Activated B cell treated with CpG ODN at 0.5 μM for 24 hours (primary cell): ENCODE results near the gene LRBA. TPM values are rescaled to one million over a fixed set of nuclear protein-coding genes. Genes with fewer than 3 reads are reported as not detected.
A peak's percentile ranks its signal among the peaks of the same experiment; 100 is the strongest.

Source experiments
- ATAC-seq: fragments of 200-7000 bp; cut with Tn5 transposase; one replicate; pipeline ENCODE4 v1.10.0; 2021; ENCODE audit warnings: low read depth, mild to moderate bottlenecking, moderate library complexity
- CTCF ChIA-PET: fragments of 350-600 bp; sonication (Branson Sonifier 250); formaldehyde crosslinking; loops from one replicate; lab custom pipeline; 2021; ENCODE audit warnings: antibody characterized with exemption; lab: Charles Lee
- POLR2A ChIA-PET: fragments of 350-600 bp; sonication (Branson Sonifier 250); formaldehyde crosslinking; loops from one replicate; lab custom pipeline; 2021; ENCODE audit warnings: antibody characterized with exemption; lab: Charles Lee
- DNase-seq: peaks from one replicate; pipeline ENCODE4 v3.0.0; 2022
- H3K27ac Mint-ChIP-seq: one replicate; pipeline ENCODE4 v1.8.0; 2020; ENCODE audit warnings: mixed read lengths
- H3K27me3 Mint-ChIP-seq: one replicate; pipeline ENCODE4 v1.8.0; 2021; ENCODE audit warnings: mixed read lengths
- H3K36me3 Mint-ChIP-seq: one replicate; pipeline ENCODE4 v1.8.0; 2021; ENCODE audit warnings: low read depth, mixed read lengths
- H3K4me1 Mint-ChIP-seq: one replicate; pipeline ENCODE4 v1.8.0; 2021; ENCODE audit warnings: mixed read lengths
- H3K4me3 Mint-ChIP-seq: one replicate; pipeline ENCODE4 v1.8.0; 2020; ENCODE audit warnings: mild to moderate bottlenecking, mixed read lengths
- H3K9me3 Mint-ChIP-seq: one replicate; pipeline ENCODE4 v1.8.0; 2020; ENCODE audit warnings: mixed read lengths
- intact Hi-C: fragments of 100-400 bp; cut with micrococcal nuclease; formaldehyde crosslinking; loops from one replicate; pipeline ENCODE4 v1.15.1; 2024
- total RNA-seq: library from RNA; stranded (reverse); gene quantifications from 2 replicates; pipeline ENCODE4 v1.2.3, GENCODE V29; 2022
- TF ChIP-seq, protein P1 (sequence below): fragments of 200-600 bp; IDR thresholded peaks from one replicate; pipeline ENCODE4 v1.8.0; 2022; ENCODE audit warnings: antibody characterized with exemption, mild to moderate bottlenecking

Gene LRBA
- total RNA-seq, 1 donor from 2014 or later: 66.5 TPM

DNA sequence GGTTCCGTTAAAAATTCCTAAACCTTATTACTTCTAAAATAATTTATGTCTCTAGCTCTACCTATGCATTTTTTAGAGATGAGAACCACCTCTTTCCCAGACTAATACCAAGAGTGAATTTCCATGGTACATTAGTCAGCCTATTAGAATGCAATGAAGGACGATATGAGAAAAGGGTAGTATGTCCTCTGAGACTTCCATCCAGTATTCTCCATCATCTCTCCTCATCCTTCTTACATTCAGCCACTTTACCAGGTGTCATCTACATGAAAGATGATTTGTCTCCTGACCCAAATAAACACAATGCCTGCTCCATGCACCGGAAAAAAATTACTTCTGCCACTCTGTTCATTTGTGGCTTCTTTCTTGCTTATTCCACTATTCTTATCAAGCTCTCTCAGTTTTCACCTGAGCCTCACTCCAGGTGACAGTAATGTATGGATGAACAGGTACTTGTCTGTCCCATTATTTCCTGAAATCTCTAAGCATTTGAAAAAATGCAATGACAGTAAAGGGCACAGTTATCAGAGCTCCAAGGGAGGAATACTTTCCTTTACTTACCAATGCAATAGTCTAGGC, 335.2 kb downstream of the LRBA start:
- H3K4me1 Mint-ChIP-seq: peaks cover 1% of the 10 kb centered on the region
- no peaks in the 10 kb centered on the region for H3K9me3 Mint-ChIP-seq
- H3K4me3 Mint-ChIP-seq: no peak overlapping the region
- H3K27me3 Mint-ChIP-seq: no peaks in the 10 kb centered on the region
- ATAC-seq (no peak), DNase-seq (no peak)
- no peak overlapping the region for H3K27ac Mint-ChIP-seq
- TF ChIP-seq, protein P1, sequence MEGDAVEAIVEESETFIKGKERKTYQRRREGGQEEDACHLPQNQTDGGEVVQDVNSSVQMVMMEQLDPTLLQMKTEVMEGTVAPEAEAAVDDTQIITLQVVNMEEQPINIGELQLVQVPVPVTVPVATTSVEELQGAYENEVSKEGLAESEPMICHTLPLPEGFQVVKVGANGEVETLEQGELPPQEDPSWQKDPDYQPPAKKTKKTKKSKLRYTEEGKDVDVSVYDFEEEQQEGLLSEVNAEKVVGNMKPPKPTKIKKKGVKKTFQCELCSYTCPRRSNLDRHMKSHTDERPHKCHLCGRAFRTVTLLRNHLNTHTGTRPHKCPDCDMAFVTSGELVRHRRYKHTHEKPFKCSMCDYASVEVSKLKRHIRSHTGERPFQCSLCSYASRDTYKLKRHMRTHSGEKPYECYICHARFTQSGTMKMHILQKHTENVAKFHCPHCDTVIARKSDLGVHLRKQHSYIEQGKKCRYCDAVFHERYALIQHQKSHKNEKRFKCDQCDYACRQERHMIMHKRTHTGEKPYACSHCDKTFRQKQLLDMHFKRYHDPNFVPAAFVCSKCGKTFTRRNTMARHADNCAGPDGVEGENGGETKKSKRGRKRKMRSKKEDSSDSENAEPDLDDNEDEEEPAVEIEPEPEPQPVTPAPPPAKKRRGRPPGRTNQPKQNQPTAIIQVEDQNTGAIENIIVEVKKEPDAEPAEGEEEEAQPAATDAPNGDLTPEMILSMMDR: no peak
- intact Hi-C loops: no loop called here
- peaks cover 38% of the 10 kb centered on the region for H3K36me3 Mint-ChIP-seq
- CTCF ChIA-PET: no interaction called here
- POLR2A ChIA-PET: no interaction called here

DNA sequence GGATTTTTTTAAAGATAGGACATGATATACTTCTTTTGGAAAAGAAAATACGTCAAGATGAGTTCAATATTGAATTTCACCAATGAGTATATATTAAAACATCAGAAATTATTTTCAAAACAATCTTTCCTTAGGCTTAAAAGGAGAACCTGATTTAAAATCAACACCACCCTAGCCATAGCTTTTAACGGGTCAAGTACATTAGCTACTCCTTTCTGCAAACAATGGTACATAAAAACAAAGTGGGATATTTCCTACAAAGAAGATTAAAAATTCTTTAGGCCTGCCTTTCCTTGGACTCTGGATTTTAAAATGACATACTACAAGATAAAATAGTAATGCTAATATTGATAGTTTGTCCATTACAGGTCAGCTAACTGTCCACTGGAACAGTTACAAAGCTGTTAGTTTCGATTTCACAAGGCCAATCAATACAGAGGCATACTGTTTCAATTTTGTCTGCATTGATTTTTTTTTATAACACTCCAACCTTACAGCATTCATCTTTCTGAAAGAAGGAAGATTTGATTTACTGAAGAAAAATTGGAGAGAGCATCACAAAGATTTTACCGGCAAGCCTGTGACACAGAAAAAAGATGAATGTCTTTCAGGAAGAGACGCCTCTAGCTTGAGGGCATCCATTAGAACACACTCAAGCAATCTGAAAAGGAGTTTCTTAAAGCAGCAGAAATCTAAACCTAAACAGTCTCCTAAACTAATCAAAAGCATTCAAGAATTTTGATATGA, 335.9 kb downstream of the LRBA start:
- intact Hi-C loops: no loop called here

DNA sequence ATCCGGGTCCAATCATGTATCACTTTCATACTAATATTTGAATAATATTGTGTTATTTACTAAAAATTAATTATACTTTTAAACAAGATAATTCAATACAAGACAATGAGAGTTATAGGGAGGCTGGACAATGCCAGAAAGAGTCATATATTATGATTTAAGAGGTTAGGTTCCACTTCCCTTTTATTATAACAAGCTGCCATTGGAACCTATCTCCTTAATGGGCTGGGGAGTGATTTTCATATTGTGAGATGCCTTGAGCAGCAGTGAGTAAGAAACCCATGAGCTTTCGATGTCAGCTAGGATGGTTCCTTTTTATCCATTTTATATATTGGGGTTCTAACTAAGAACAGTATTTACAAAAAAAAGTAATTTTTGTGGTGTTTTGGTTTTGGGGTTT, 341.3 kb downstream of the LRBA start:
- TF ChIP-seq, protein P1: no peak
- intact Hi-C loops: no loop called here
- CTCF ChIA-PET: no interaction called here
- Mint-ChIP-seq H3K27me3 (no peaks in the 10 kb centered on the region), H3K27ac (no peak overlapping the region), H3K4me1 (no peaks in the 10 kb centered on the region), H3K36me3 (peaks cover 27% of the 10 kb centered on the region), H3K4me3 (no peak overlapping the region), H3K9me3 (no peaks in the 10 kb centered on the region)
- POLR2A ChIA-PET: no interaction called here
- DNase-seq: no peak
- peak; percentile 28 for ATAC-seq

More for the DNA sequence above, 335.9 kb downstream of the LRBA start:
- CTCF ChIA-PET: no interaction called here
- Mint-ChIP-seq H3K4me3 (no peak overlapping the region), H3K27me3 (no peaks in the 10 kb centered on the region), H3K9me3 (no peaks in the 10 kb centered on the region), H3K27ac (no peak overlapping the region), H3K36me3 (peaks cover 38% of the 10 kb centered on the region), H3K4me1 (peaks cover 1% of the 10 kb centered on the region)
- no peak for ATAC-seq
- TF ChIP-seq, protein P1: no peak
- POLR2A ChIA-PET: no interaction called here
- DNase-seq: no peak

DNA sequence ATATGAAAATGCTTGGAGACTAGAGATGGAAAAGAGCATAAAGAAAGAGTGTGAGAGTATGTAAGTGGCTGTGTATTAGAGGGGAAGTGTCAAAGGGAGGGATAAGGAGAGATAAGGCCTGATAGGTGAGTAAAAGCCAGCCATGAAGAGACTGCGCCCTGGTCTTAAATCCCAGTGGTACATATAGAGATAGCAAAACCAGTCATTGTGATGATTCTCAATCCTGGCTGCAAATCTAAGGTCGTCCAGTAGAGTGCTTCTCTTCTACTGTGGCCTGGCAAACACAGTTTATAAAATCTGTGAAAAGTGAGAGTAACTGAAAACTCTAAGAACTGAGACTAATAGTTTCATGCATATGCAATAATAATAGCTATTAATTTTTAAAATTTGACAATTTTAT, 346.3 kb downstream of the LRBA start:
- no peak for ATAC-seq
- ChIA-PET POLR2A (no interaction called here), CTCF (no interaction called here)
- intact Hi-C loops: no loop called here
- no peaks in the 10 kb centered on the region for H3K27me3 Mint-ChIP-seq
- no peak overlapping the region for H3K4me3 Mint-ChIP-seq
- H3K4me1 Mint-ChIP-seq: no peaks in the 10 kb centered on the region
- TF ChIP-seq, protein P1: no peak
- no peaks in the 10 kb centered on the region for H3K9me3 Mint-ChIP-seq
- peaks cover 32% of the 10 kb centered on the region for H3K36me3 Mint-ChIP-seq
- no peak overlapping the region for H3K27ac Mint-ChIP-seq
- no peak for DNase-seq

DNA sequence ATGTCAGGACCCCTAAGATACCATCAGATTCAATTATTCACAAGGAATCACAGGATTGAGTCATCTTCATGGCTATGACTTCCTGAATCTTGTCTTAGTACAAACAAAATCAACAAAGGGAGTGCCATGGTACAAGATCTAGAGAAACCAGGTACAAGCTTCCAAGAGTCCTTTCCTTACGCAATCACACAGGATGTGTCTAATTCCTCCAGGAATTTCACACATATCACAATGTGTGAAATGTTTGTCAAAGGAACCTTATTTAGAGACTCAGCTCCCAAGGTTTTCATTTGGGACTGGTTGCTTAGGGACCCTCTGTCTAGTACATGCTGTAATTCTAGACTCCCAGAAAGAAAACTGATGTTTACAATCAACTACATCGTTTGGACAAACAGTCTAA, 350.1 kb downstream of the LRBA start:
- Mint-ChIP-seq H3K9me3 (no peaks in the 10 kb centered on the region), H3K4me1 (no peaks in the 10 kb centered on the region), H3K27ac (no peak overlapping the region), H3K36me3 (peaks cover 31% of the 10 kb centered on the region), H3K27me3 (no peaks in the 10 kb centered on the region), H3K4me3 (no peak overlapping the region)
- intact Hi-C loops: no loop called here
- no peak for DNase-seq
- CTCF ChIA-PET: no interaction called here
- TF ChIP-seq, protein P1: no peak
- no peak for ATAC-seq
- POLR2A ChIA-PET: no interaction called here
